SK-N-SH (cell line): Measurements from ENCODE around the gene SPATA20.

ENCODE experiments used
- MEF2A ChIP-seq: IDR thresholded peaks from 2 replicates; pipeline ENCODE4 v1.4.0; 2012; ENCODE audit warnings: low read depth, borderline replicate concordance
- MXI1 ChIP-seq: IDR thresholded peaks from 2 replicates; pipeline ENCODE4 v1.6.1; 2012; ENCODE audit warnings: mild to moderate bottlenecking, low read depth, low read length, improper control_type of control experiment
- NRF1 ChIP-seq: IDR thresholded peaks from 2 replicates; pipeline ENCODE4 v1.6.1; 2012; ENCODE audit warnings: low read depth, mild to moderate bottlenecking, low read length
- PBX3 ChIP-seq: IDR thresholded peaks from 2 replicates; pipeline ENCODE4; 2012
- POLR2AphosphoS5 ChIP-seq: IDR thresholded peaks from 2 replicates; pipeline ENCODE4 v1.6.1; 2012; ENCODE audit warnings: low read depth, low read length
- REST ChIP-seq: IDR thresholded peaks from 2 replicates; pipeline ENCODE4 v1.6.1; 2012; ENCODE audit warnings: mild to moderate bottlenecking, low read depth, low read length, moderate library complexity
- SIN3A ChIP-seq: IDR thresholded peaks from 2 replicates; pipeline ENCODE4 v1.6.1; 2012; ENCODE audit warnings: low read depth, mild to moderate bottlenecking, low read length, moderate library complexity, borderline replicate concordance
- YY1 ChIP-seq: IDR thresholded peaks from 2 replicates; pipeline ENCODE4 v1.4.0; 2012; ENCODE audit warnings: low read depth, mild to moderate bottlenecking
- TF ChIP-seq, protein P1 (sequence below): fragments of 200-600 bp; sonication (generic); IDR thresholded peaks from 2 replicates; pipeline ENCODE4 v1.6.1; 2017; ENCODE audit warnings: antibody characterized with exemption, mild to moderate bottlenecking, moderate library complexity

DNA sequence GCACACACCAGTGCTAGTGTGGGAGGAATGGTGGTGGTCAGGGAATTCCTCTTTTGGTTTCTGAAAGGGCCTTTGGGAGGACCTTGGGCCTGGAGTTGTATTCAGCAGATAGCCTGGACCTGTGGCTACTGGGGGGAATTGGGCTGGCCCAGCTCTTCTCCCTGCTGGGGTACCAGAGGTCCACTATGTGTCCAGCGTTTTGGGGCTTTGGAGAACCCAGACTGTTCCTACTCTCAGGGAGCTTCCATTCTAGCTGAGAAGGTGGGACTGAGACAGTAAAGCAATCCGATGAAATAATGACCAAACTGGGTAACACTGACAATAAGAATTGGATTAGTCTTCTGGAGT, 12.0 kb upstream of the SPATA20 start:
- TF ChIP-seq YY1: no peak
- TF ChIP-seq, protein P1, sequence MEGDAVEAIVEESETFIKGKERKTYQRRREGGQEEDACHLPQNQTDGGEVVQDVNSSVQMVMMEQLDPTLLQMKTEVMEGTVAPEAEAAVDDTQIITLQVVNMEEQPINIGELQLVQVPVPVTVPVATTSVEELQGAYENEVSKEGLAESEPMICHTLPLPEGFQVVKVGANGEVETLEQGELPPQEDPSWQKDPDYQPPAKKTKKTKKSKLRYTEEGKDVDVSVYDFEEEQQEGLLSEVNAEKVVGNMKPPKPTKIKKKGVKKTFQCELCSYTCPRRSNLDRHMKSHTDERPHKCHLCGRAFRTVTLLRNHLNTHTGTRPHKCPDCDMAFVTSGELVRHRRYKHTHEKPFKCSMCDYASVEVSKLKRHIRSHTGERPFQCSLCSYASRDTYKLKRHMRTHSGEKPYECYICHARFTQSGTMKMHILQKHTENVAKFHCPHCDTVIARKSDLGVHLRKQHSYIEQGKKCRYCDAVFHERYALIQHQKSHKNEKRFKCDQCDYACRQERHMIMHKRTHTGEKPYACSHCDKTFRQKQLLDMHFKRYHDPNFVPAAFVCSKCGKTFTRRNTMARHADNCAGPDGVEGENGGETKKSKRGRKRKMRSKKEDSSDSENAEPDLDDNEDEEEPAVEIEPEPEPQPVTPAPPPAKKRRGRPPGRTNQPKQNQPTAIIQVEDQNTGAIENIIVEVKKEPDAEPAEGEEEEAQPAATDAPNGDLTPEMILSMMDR: no peak
- no peak for TF ChIP-seq SIN3A
- TF ChIP-seq NRF1: no peak
- TF ChIP-seq MEF2A: no peak
- TF ChIP-seq PBX3: no peak
- TF ChIP-seq MXI1: no peak
- no peak for TF ChIP-seq POLR2AphosphoS5
- TF ChIP-seq REST: no peak
